B cell (primary cell): ENCODE data around the gene MAP3K6.

ENCODE experiments used
- CTCF ChIP-seq: fragments of 200-600 bp; IDR thresholded peaks from one replicate; pipeline ENCODE4 v1.8.0; 2022; ENCODE audit warnings: antibody characterized with exemption, mild to moderate bottlenecking
- EZH2 ChIP-seq: IDR thresholded peaks from 2 replicates; pipeline ENCODE4 v1.6.1; 2012; ENCODE audit warnings: borderline replicate concordance, low read depth, mild to moderate bottlenecking, moderate library complexity, low read length; ENCODE audit not compliant: insufficient read depth, poor library complexity, severe bottlenecking

- TF ChIP-seq CTCF (no peak), EZH2 (no peak)
These were observed 17.6 kb downstream of the MAP3K6 start for GRCh38 chr1:27348861-27349783.
